SU-DHL-6 (cell line): ENCODE results near the gene TYW1B.
"Not testable (repeated sequence)": the region's sequence is repeated elsewhere in the genome, so short reads cannot be mapped to it uniquely, and the experiment has no call there.

Source experiments
- EZH2phosphoT487 ChIP-seq: fragments of 200-600 bp; sonication (generic), shearing (Covaris generic); conservative IDR thresholded peaks from 2 replicates; pipeline ENCODE4 v1.6.1; 2018; ENCODE audit warnings: mild to moderate bottlenecking, antibody characterized with exemption, low read length, moderate library complexity, mixed read lengths
- TF ChIP-seq, protein P1 (sequence below): fragments of 200-600 bp; sonication (generic); IDR thresholded peaks from one replicate; pipeline ENCODE4 v1.5.1; 2017; ENCODE audit warnings: antibody characterized with exemption, mild to moderate bottlenecking, low read length, moderate library complexity; ENCODE audit not compliant: insufficient read depth, poor library complexity, severe bottlenecking

DNA sequence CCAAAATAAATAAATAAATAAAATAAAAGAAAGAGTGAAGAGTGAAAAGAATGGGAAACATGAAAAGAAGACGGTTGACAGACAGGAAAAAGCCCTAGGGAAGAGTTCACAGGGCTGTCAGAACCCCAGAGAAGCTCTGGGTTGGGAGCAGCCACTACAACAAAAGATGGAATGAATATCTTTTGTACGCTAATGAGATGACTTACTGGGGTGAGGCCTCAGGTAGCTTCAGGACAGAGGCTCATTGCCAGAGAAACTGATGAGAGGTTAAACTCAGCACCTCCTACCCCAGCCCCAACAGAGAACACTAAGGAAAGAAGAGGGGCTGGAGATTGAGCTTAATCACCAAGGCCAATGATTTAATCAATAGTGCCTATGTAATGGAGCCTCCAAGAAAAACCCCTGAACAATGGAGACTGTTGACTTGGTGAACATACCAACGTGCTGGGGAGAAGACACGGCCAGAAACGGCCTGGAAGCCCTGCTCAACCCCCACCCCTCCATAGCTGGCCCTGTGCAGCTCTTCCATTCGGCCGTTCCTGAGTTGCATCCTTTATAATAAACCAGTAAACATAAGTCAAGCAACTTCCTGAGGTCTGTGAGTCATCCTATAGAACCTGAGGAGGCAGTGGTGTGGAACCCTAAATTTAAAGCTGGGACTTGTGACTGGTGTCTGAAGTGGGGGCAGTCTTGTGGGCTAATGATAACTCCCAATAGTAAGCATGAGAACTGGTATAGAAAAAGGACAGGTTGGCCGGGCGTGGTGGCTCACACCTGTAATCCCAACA is 11.4 kb downstream of the TYW1B start:
- TF ChIP-seq, protein P1, sequence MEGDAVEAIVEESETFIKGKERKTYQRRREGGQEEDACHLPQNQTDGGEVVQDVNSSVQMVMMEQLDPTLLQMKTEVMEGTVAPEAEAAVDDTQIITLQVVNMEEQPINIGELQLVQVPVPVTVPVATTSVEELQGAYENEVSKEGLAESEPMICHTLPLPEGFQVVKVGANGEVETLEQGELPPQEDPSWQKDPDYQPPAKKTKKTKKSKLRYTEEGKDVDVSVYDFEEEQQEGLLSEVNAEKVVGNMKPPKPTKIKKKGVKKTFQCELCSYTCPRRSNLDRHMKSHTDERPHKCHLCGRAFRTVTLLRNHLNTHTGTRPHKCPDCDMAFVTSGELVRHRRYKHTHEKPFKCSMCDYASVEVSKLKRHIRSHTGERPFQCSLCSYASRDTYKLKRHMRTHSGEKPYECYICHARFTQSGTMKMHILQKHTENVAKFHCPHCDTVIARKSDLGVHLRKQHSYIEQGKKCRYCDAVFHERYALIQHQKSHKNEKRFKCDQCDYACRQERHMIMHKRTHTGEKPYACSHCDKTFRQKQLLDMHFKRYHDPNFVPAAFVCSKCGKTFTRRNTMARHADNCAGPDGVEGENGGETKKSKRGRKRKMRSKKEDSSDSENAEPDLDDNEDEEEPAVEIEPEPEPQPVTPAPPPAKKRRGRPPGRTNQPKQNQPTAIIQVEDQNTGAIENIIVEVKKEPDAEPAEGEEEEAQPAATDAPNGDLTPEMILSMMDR, result not testable (repeated sequence)
- TF ChIP-seq EZH2phosphoT487, result not testable (repeated sequence)
